ENCODE data around the gene JUP. TPM values are rescaled to one million over a fixed set of nuclear protein-coding genes. Genes with fewer than 3 reads are reported as not detected.

The JUP gene
- total RNA-seq, 1 experiment from 2014 or later: 224 TPM

GRCh38 chr17:41741709-41742108 lies 44.8 kb downstream of the JUP start:
- POLR2A ChIA-PET: interaction anchor here (1.2 to 2.6 kb wide), 3 partner anchors 9 to 59 kb away, joined by 3 to 8 read pairs (median 4); partner anchors contain the start of gene JUP
- RAD21 ChIA-PET (ENCODE audit: low non-redundant PET in 1 of 2, low total read pairs in 2 of 2, uncharacterized antibody in 2 of 2, unreplicated experiment in 2 of 2): interaction anchor here (0.6 to 1.0 kb wide), 2 partner anchors 59 kb away, joined by 3 read pairs; no protein-coding TSS in a partner anchor
- H3K4me2 ChIP-seq (ENCODE audit: low read length): no peak overlapping the region
- no peaks in the 10 kb centered on the region for H3K79me2 ChIP-seq (ENCODE audit: insufficient read depth, low read length)
- H3K9me2 ChIP-seq (ENCODE audit: insufficient read depth): no peaks in the 10 kb centered on the region
- no peak overlapping the region for H3K9ac ChIP-seq (ENCODE audit: low read length)
- BruUV-seq (replicated peaks): no TSS peak
- no peak overlapping the region for H2AFZ ChIP-seq (ENCODE audit: low read depth, low read length, poor library complexity, severe bottlenecking)
- no peaks in the 10 kb centered on the region for H3K36me3 ChIP-seq (ENCODE audit: control insufficient read depth in 1 of 2, insufficient read depth in 2 of 2, low read length in 2 of 2)
- no peaks in the 10 kb centered on the region for H3K9me3 ChIP-seq (ENCODE audit: control insufficient read depth in 1 of 2, insufficient read depth in 1 of 2, low read depth in 1 of 2, low read length in 2 of 2)
- no peaks in the 10 kb centered on the region for H3K27me3 ChIP-seq (ENCODE audit: insufficient read depth, low read length)
- H3K4me3 ChIP-seq (replicated peaks in 1 of 2; ENCODE audit: low read depth in 1 of 2, low read length in 2 of 2): no peak overlapping the region
- CTCF ChIA-PET: no interaction called here
- no peak for ATAC-seq
- H4K20me1 ChIP-seq (ENCODE audit: insufficient read depth): no peaks in the 10 kb centered on the region
- intact Hi-C loops (cut with micrococcal nuclease): no loop called here
- no peak for TF ChIP-seq SRF (IDR thresholded peaks at IDR 0.05; ENCODE audit: low read depth)
- no peak for TF ChIP-seq EGR1 (IDR thresholded peaks at IDR 0.05; ENCODE audit: low read depth)
- TF ChIP-seq RAD21 (IDR thresholded peaks at IDR 0.05; ENCODE audit: low read depth): no peak
- TF ChIP-seq, protein P1, sequence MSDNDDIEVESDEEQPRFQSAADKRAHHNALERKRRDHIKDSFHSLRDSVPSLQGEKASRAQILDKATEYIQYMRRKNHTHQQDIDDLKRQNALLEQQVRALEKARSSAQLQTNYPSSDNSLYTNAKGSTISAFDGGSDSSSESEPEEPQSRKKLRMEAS (IDR thresholded peaks at IDR 0.05): no peak
- TF ChIP-seq JUND (IDR thresholded peaks at IDR 0.05): no peak
- TF ChIP-seq ELF1 (IDR thresholded peaks at IDR 0.05; ENCODE audit: borderline replicate concordance, low read depth): no peak
- TF ChIP-seq ZFX (IDR thresholded peaks at IDR 0.05): no peak
- TF ChIP-seq POLR2A (IDR thresholded peaks at IDR 0.05; ENCODE audit: borderline replicate concordance, extremely low read depth, insufficient read depth, insufficient read length): no peak
- no peak for TF ChIP-seq SP1 (IDR thresholded peaks at IDR 0.05; ENCODE audit: low read depth)
- no peak for TF ChIP-seq EZH2phosphoT487 (IDR thresholded peaks at IDR 0.05; ENCODE audit: borderline replicate concordance)
- TF ChIP-seq TCF7L2 (IDR thresholded peaks at IDR 0.05; ENCODE audit: borderline replicate concordance, extremely low read depth, insufficient read depth, insufficient read length): no peak
- no peak for TF ChIP-seq CBX3 (IDR thresholded peaks at IDR 0.05; ENCODE audit: low read depth)
- TF ChIP-seq, protein P2, sequence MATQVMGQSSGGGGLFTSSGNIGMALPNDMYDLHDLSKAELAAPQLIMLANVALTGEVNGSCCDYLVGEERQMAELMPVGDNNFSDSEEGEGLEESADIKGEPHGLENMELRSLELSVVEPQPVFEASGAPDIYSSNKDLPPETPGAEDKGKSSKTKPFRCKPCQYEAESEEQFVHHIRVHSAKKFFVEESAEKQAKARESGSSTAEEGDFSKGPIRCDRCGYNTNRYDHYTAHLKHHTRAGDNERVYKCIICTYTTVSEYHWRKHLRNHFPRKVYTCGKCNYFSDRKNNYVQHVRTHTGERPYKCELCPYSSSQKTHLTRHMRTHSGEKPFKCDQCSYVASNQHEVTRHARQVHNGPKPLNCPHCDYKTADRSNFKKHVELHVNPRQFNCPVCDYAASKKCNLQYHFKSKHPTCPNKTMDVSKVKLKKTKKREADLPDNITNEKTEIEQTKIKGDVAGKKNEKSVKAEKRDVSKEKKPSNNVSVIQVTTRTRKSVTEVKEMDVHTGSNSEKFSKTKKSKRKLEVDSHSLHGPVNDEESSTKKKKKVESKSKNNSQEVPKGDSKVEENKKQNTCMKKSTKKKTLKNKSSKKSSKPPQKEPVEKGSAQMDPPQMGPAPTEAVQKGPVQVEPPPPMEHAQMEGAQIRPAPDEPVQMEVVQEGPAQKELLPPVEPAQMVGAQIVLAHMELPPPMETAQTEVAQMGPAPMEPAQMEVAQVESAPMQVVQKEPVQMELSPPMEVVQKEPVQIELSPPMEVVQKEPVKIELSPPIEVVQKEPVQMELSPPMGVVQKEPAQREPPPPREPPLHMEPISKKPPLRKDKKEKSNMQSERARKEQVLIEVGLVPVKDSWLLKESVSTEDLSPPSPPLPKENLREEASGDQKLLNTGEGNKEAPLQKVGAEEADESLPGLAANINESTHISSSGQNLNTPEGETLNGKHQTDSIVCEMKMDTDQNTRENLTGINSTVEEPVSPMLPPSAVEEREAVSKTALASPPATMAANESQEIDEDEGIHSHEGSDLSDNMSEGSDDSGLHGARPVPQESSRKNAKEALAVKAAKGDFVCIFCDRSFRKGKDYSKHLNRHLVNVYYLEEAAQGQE (IDR thresholded peaks at IDR 0.05; ENCODE audit: low read depth): no peak
- no peak for TF ChIP-seq ZNF274 (IDR thresholded peaks at IDR 0.05; ENCODE audit: low read depth, low read length)
- no peak for DNase-seq (ENCODE audit: low read depth, low spot score)
- H3K4me1 ChIP-seq (ENCODE audit: control insufficient read depth in 1 of 2, insufficient read depth in 2 of 2, low read length in 2 of 2): peaks cover 21 to 29% of the 10 kb centered on the region in 2 experiments
- no peak overlapping the region for H3K27ac ChIP-seq (ENCODE audit: low read depth, low read length)

Measured in HCT116 (cell line).